ENCODE measurements around the gene MAPK12. TPM values are rescaled to one million over a fixed set of nuclear protein-coding genes. Genes with fewer than 3 reads are reported as not detected.

Gene MAPK12
- total RNA-seq, 1 donor: 0.73 TPM

DNA sequence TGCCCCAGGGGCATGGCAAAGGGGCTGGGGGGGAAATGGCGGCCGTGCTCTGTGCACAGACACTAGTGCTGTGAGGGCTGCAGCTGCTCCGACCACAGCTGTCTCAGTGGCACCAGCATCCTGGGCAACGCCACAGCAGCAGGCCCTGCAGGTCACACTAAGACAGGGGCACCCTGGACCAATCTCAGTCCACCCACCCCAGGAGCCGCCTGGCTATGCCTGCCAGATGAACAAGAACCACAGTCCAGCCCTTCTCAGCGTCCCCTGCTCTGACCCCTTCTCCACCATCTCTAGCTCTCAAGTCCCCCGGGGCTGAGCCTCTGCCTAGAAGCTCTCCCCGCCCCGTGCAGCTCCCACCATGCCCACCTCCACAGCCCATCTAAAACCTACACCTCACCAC is 33.1 kb downstream of the MAPK12 start:
- Histone ChIP-seq H3K9me3 (ENCODE audit: low read depth, low read length) (no peaks in the 10 kb centered on the region), H3K27me3 (ENCODE audit: insufficient read depth, low read length) (no peaks in the 10 kb centered on the region), H3K4me1 (ENCODE audit: insufficient read depth, low read length) (no peaks in the 10 kb centered on the region), H3K4me3 (ENCODE audit: low read length) (no peak overlapping the region)

DNA sequence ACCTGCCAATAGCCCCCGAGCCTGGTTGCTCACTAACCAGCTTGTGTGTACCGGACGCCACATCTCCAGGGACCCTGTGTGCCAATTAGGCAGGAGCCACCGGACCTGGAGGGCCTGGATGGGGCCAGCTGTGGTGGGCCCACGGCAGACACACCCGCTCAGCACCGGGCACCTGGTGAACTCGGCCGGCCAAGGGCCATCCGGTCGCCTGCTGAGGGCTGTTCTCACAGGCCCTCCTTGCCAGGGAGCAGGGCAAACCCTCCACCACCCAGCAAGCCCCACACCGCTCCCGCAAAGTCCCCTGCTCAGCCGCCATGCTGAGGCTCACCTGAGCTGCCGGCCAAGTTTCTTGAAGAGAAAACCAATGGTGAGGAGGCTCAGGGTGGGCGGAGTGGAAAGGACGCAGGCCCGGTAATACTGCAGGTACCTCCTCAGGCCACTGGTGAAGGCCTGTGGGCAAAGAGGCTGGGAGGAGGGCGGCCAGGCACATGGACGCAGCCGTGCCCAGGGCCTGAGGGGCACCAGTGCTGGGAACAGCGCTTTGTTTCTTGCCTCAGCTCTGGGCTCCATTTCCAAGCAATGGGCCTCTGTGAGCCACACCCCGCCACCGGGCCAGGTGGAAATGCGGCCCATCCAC is 33.8 kb downstream of the MAPK12 start:
- Histone ChIP-seq H3K4me1 (ENCODE audit: insufficient read depth, low read length) (no peaks in the 10 kb centered on the region), H3K27me3 (ENCODE audit: insufficient read depth, low read length) (no peaks in the 10 kb centered on the region)

DNA sequence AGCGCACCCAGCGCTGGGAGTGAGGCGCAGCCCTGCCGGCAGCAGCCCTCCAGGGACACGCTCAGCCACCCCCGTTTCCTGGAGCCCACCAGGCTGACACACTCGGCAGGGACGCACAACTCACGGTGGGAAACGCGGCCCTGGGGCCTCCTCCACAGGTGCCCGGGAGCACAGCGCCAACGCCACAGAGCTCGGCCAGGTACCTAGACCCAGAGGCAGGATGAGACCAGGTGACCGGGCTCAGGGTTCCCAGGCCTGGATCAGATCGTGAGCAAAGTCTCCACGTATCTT is 34.7 kb downstream of the MAPK12 start:
- H3K4me3 ChIP-seq (ENCODE audit: low read length): no peak overlapping the region
- H3K4me1 ChIP-seq (ENCODE audit: insufficient read depth, low read length): no peaks in the 10 kb centered on the region
- no peaks in the 10 kb centered on the region for H3K9me3 ChIP-seq (ENCODE audit: low read depth, low read length)
- no peaks in the 10 kb centered on the region for H3K27me3 ChIP-seq (ENCODE audit: insufficient read depth, low read length)

More for the DNA sequence above, 33.8 kb downstream of the MAPK12 start:
- Histone ChIP-seq H3K4me3 (ENCODE audit: low read length) (no peak overlapping the region), H3K9me3 (ENCODE audit: low read depth, low read length) (no peaks in the 10 kb centered on the region)

DNA sequence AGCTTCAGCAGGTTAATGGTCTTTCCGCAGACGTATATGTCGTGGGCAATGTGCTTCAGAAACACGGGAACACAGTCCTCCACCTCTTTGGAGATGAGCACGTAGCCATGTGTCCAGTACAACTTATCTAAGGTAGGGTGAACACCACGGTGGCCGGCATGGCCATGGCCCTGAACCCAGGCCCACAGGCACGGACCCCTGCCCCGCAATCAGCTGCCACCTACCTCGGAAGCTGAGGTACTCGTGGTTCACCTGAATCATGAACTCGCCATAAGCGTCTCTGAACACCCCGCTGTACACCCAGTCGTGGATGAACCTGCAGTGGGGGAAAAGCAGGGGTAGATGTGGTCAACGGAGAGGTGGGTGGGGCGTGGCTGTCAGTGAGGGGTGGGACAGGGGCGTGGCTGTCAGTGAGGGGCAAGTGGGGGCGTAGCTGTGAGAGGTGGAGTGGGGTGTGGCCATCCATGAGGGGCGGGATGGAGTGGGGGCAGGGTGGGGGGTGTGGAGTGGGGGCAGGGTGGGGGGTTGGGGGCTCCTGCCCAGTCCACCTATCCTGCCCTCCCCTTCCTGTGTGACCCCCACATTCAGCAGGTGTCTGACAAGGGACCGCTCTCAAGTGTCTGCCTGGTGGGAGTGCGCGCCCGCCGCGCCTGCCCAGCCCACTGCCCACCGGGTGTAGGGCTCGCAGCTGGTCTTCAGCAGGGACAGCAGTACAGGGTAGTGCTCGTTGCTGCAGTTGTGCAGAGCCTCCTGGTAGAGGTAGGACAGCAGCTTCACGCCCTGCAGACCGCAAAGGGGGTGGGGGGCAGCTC is 35.2 kb downstream of the MAPK12 start:
- H3K27me3 ChIP-seq (ENCODE audit: insufficient read depth, low read length): no peaks in the 10 kb centered on the region
- no peaks in the 10 kb centered on the region for H3K9me3 ChIP-seq (ENCODE audit: low read depth, low read length)
- H3K4me3 ChIP-seq (ENCODE audit: low read length): no peak overlapping the region
- no peaks in the 10 kb centered on the region for H3K4me1 ChIP-seq (ENCODE audit: insufficient read depth, low read length)

DNA sequence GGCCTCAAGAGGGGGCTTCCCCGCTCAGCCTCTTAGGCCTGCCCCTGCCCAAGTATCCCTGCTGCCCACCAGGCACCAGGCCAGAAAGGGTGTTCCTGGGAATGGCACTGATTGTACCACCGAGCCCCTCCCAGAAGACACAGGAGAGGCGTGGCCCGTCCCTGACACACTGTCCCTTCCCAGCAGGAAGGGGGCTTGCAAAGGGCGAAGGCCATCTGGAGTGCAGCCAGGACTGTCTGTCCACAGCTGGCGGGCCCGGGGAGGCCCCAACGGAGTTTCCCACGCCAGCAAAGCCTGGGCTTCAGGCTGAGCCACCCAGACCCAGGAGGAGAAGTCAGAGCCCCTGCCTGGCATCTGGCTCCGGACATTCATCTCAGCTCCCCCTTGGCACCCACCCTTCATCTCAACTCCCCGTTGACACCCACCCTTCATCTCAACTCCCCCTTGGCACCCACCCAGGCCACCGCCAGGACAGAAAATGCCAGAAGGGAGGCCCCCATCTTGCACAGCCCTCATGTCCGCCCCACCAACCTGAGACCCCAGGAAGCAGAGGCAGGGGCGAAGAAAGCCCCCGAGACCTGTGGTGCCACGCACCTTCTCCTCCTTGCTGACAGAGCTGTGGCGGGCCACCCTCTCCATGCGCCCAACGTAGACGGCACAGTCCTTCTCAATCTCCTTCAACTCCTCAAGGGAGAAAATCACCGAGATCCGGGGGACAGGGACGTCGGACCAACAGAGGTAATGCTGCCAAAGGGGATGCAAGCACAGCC is 36.1 kb downstream of the MAPK12 start:
- Histone ChIP-seq H3K4me3 (ENCODE audit: low read length) (no peak overlapping the region), H3K27me3 (ENCODE audit: insufficient read depth, low read length) (no peaks in the 10 kb centered on the region), H3K9me3 (ENCODE audit: low read depth, low read length) (no peaks in the 10 kb centered on the region), H3K4me1 (ENCODE audit: insufficient read depth, low read length) (no peaks in the 10 kb centered on the region)

DNA sequence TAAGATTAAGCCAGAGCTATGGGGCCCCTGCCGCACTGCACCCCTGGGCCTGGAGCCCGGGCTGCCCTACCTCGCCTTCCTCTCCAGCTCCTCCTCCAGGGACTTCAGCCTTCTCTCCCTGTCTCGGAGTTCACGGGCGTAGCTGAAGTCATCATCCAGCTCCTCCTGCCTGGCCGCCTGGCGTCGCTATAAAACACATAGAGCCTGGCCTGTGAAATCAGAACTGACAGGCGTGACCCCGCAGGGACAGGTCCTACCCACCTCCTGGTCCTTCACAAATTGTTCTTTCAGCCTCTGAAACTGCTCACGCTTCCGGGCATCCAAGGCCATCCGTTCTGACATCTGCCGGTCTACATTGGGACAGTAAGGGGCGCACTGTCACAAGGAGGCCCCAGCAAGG is 37.4 kb downstream of the MAPK12 start:
- Histone ChIP-seq H3K27me3 (ENCODE audit: insufficient read depth, low read length) (no peaks in the 10 kb centered on the region), H3K4me3 (ENCODE audit: low read length) (no peak overlapping the region), H3K9me3 (ENCODE audit: low read depth, low read length) (no peaks in the 10 kb centered on the region), H3K4me1 (ENCODE audit: insufficient read depth, low read length) (no peaks in the 10 kb centered on the region)

DNA sequence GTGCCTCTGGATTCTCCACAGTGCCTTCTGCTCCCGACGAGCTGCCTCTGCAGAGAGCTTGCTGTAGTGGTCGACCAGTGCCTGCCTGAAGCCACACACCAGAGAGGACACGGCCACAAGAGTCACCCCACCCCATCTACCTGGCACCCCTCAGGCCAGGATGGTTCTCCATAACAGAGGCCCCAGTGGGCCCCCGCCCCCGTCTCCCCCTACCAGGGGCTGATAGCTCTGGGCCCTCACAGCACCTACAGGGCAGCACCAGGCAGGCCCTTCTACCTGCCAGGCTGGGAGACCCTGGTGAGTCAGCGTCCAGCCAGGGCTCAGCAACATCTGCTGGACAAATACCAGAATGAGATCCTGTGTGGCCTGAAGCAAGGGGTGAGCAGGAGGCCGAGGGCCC is 39.0 kb downstream of the MAPK12 start:
- Histone ChIP-seq H3K9me3 (ENCODE audit: low read depth, low read length) (no peaks in the 10 kb centered on the region), H3K27me3 (ENCODE audit: insufficient read depth, low read length) (no peaks in the 10 kb centered on the region), H3K4me1 (ENCODE audit: insufficient read depth, low read length) (no peaks in the 10 kb centered on the region), H3K4me3 (ENCODE audit: low read length) (no peak overlapping the region)

DNA sequence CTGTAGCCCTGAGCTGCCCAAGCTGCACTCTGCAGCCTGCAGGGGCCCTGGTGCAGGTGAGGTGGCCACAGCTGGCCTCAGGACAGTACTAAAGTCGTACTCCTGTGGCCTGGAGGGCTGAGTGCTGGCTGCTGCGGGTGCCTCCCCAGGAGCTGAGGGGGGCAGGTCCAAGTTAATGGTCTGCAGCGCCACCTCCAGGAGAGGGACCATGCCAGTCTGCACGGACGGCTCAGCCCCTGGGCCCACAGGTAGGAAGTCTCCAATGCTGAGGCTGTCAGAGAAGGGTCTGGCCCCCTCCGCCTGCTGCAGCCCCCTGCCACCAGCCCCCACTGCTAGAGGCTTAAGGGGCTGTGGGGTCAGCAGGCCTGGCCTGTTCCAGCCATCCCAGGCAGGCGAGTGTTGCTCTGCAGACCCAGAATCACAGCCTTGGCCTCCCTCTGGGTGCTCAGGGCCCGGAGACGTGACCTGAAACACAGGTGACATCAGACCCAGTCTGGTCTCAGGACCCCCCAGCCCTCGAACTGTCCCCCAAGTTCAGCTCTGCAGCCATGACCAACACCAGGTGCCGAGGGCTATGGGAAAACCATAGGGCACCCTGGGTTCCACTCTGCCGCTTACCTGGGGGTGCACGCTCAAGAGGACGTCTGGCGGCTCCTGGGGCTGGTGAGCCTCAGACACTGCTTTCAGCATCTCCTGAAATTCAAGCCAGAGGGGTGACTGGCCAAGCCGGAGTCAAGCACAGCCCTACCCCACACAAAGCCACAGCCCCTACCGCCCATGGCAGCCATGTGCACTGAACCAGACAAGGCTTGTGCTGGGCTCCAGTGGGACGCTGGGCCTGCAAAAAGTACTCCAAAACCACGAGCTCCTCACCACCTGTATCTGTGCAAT is 39.8 kb downstream of the MAPK12 start:
- Histone ChIP-seq H3K9me3 (ENCODE audit: low read depth, low read length) (no peaks in the 10 kb centered on the region), H3K4me3 (ENCODE audit: low read length) (no peak overlapping the region), H3K27me3 (ENCODE audit: insufficient read depth, low read length) (no peaks in the 10 kb centered on the region), H3K4me1 (ENCODE audit: insufficient read depth, low read length) (no peaks in the 10 kb centered on the region)

DNA sequence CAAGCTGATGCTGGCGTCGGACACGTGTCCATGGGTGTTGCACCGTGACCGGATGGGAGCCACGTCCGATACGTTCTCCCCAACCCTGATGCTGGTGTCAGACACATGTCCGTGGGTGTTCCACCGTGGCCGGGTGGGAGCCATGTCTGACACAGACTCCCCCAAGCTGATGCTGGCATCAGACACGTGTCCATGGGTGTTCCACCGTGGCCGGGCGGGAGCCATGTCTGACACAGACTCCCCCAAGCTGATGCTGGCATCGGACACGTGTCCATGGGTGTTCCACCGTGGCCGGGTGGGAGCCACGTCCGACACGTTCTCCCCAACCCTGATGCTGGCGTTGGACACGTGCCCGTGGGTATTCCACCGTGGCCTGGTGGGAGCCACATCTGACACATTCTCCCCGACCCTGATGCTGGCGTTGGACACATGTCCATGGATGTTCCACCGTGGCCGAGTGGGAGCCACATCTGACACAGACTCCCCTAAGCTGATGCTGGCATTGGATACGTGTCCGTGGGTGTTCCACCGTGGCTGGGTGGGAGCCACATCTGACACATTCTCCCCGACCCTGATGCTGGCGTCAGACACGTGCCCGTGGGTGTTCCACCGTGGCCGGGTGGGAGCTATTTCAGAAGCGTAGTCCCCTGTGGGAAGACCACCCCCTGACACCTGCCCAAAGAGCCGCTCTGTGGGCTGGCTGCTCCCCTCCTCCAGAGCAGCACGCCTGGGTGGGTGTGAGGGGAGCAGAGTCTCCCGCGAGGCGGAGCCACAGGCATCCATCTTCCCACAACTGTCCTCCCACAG is 40.7 kb downstream of the MAPK12 start:
- H3K4me1 ChIP-seq (ENCODE audit: insufficient read depth, low read length): no peaks in the 10 kb centered on the region
- no peaks in the 10 kb centered on the region for H3K27me3 ChIP-seq (ENCODE audit: insufficient read depth, low read length)
- H3K4me3 ChIP-seq (ENCODE audit: low read length): no peak overlapping the region
- H3K9me3 ChIP-seq (ENCODE audit: low read depth, low read length): no peaks in the 10 kb centered on the region

DNA sequence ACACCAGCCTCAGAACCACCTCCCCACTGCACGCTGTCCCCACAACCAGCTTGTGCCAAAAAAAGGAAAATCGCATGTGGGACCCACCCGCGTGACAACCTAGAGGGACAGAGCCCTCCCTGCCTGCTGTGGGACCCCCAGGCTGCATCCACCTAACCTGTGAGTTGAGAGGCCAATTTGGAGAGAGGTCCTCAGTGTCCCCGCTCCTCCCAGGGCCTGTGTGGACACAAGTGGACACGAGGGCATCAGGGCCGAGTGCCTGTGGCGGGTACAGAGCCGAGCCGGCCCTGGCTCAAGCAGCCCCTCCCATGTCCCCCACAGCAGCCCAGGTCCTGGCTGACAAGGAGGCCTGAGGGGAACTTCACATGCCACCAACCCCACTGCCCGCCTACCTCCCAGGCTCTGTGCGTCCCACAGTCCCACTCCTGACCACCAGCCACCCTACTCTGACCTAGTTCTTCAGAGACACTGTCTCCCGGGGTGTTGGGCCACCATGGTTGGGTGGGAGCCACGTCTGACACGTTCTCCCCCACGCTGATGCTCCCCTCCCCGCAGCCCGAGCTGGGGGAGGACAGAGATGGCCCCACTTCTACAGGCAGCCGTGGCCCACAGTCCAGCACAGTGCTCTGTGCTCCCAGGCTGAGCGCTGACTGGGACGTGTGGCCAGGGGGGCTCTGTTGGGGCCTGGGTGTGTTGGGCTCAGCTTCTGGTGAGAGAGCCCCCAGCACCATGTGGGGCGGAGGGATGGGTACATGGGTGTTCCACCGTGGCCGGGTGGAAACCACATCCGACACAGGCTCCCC is 41.5 kb downstream of the MAPK12 start:
- Histone ChIP-seq H3K9me3 (ENCODE audit: low read depth, low read length) (no peaks in the 10 kb centered on the region), H3K4me3 (ENCODE audit: low read length) (no peak overlapping the region), H3K27me3 (ENCODE audit: insufficient read depth, low read length) (no peaks in the 10 kb centered on the region), H3K4me1 (ENCODE audit: insufficient read depth, low read length) (no peaks in the 10 kb centered on the region)

DNA sequence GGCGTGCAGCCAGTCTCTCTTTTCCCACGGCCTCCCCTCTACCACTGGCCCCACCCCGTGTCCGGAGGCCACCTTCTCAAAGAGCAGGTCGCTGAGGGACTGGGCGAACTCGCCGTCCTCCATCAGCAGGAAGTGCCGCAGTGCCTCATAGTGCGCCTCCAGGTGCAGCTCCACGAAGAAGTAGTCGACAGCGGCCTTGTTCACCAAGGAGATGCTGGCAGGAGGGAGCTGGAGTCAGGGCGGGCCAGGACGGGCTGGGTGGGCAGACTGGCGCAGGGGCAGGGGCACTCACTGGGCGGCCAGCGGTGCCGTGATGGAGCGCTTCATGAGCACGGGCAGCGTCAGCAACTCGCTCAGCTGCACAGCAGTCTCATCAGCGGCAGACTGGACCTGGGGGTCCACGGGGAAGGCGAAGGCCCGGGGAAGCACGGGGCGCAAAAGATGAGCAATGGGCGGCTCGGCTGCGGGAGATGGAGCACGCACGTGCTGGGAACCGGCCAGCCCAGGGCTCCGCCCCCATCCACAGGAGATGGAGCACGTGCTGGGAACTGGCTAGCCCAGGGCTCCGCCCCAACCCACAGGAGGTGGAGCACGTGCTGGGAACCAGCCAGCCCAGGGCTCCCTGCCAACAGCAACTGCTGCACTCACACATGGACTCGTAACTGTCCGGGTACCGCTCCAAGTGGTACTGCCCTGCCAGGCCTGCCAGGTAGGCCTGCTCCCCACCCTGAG is 42.3 kb downstream of the MAPK12 start:
- Histone ChIP-seq H3K4me1 (ENCODE audit: insufficient read depth, low read length) (no peaks in the 10 kb centered on the region), H3K4me3 (ENCODE audit: low read length) (no peak overlapping the region), H3K9me3 (ENCODE audit: low read depth, low read length) (no peaks in the 10 kb centered on the region), H3K27me3 (ENCODE audit: insufficient read depth, low read length) (no peaks in the 10 kb centered on the region)

DNA sequence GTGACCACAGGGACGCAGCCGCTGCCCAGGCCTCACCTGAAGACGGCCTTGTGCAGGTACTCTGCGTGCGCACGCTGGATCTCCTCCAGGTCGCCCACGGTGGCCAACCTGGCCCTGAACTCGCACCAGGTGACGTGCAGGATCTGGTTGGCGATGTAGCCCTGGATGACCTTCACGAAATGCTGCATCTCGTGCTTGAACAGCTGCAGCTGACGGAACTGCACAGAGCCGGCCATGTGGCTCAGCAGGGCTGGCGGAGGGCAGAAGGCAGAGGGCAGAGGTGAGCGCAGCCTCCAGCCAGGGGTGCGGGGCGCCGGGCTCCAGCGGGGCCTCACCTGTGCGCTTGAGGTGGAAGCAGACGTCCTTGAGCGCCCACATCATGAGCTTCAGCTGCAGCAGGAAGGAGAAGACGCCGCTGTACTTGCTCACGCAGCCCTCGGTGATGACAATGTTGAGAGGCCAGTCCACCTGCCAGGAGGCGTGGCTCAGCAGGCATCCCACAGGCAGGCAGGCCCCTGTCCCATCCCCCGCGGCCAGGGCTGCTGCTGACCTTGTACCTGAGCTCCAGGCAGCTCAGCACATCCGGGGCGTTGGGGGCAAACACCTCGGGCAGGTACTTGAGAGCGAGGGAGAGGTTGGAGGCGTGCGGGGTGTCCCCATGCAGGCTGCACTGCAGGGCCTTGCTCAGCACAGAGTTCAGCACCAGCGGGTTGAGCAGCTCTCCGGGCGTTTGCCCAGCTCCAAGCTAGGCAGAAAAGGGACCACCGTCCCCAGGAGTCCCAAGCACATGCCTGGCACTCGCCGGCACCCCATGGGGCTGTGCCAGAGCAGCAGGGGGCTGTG is 43.1 kb downstream of the MAPK12 start:
- Histone ChIP-seq H3K27me3 (ENCODE audit: insufficient read depth, low read length) (no peaks in the 10 kb centered on the region), H3K4me3 (ENCODE audit: low read length) (no peak overlapping the region), H3K4me1 (ENCODE audit: insufficient read depth, low read length) (no peaks in the 10 kb centered on the region), H3K9me3 (ENCODE audit: low read depth, low read length) (no peaks in the 10 kb centered on the region)

Data from mononuclear cell (primary cell).